NK-92 (cell line): Measurements from ENCODE around the gene MUC12.
"Not testable (repeated sequence)": the region's sequence is repeated elsewhere in the genome, so short reads cannot be mapped to it uniquely, and the experiment has no call there.

Experiments used
- DNase-seq: peaks from one replicate; lab custom pipeline; 2025; ENCODE audit not compliant: unreplicated experiment; lab: John Stamatoyannopoulos, UW

The MUC12 gene

DNA sequence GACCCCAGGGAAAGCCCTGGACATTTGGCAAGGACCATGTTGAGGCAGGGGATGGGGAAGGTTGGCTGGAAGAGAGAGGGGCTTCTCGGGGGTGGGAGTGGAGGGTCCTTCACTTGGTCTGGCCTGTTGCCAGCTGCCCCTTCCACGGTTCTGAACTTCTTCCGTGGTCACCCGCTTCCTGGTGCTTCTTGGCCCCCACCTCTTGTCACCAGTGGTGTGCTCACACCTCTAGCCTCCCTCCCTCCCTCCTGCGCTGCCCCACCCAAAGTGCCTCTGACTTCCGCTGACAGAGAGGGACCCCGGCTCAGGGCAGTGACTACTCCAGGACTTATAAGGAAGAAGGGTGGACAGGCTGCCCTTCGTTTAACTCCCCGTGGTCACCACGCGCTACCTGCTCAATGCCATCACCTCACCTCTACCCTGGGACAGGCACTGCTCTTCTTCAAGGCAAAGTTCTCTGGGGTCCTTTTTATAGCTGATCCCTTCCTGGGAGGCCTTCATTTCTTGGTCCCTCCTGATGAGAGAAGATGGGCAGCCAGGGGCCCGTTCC is at the start of gene MUC12:
TSS of gene MUC12 (plus strand) at position 500 of the 550 bp plus-strand sequence. CDS start 58 bp downstream, outside the sequence.
- DNase-seq = no peak

GRCh38 chr7:100919779-100920437 is 49.5 kb upstream of the MUC12 start:
- not testable (repeated sequence) for DNase-seq

GRCh38 chr7:100921039-100921438 is 48.3 kb upstream of the MUC12 start:
- no peak for DNase-seq

- DNase-seq = not testable (repeated sequence)
These were observed 45.7 kb upstream of the MUC12 start for GRCh38 chr7:100923616-100924015.

DNA sequence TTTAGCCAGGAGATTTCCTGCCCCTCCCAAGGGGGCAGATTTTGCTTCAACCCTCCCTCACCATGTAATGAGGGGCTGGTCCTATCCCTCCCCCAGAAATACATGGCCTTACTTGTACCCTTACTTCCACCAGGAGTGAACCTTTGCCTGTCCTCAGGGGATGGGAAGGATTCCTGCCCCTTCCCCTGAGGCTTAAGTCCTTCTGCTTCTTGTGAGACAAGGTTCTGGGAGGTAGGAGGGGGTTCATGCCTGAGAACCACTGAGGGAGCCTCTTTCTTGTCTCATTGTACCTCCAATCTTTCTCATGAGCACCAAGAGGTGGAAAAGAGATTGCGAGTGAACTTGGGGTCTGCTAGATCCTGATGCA is 39.6 kb upstream of the MUC12 start:
- no peak for DNase-seq

DNA sequence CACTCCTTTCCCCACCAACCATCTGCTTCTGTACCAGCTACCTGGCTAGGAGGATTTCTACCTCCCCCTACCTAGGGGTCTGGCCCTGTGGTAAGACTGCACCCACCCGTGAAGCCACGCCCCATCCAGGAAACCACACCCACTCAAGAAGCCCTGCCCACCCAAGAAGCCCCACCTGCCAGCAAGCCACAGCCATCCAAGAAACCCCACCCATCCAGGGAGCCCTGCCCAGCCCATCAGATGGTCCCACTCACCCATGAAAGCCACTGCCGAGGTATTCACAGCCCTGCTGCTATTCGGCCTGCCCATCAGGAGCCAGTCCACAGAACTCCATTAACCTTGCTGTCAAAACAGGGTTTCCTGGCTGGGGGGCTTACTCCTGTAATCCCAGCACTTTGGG is 35.6 kb upstream of the MUC12 start:
- no peak for DNase-seq

GRCh38 chr7:100935381-100935780 is 34.0 kb upstream of the MUC12 start:
- not testable (repeated sequence) for DNase-seq

DNA sequence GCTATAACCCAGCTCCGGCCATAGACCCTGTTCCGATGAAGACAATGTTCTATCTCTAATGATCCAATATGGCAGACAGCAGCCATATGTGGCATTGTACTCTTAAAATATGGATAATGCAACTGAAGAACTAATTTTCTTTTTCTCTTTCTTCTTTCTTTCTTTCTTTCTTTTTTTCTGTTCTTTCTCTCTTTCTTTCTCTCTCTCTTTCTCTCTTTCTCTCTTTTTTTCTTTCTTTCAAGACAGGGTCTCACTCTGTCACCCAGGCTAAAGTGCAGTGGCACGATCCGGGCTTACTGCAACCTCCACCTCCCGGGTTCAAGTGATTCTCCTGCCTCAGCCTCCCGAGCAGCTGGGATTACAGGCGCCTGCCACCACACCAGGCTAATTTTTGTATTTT is 33.2 kb upstream of the MUC12 start:
- not testable (repeated sequence) for DNase-seq

- no peak for DNase-seq
These were observed 27.2 kb upstream of the MUC12 start for GRCh38 chr7:100942045-100942774.

GRCh38 chr7:100943693-100944092 is 25.7 kb upstream of the MUC12 start:
- no peak for DNase-seq

DNA sequence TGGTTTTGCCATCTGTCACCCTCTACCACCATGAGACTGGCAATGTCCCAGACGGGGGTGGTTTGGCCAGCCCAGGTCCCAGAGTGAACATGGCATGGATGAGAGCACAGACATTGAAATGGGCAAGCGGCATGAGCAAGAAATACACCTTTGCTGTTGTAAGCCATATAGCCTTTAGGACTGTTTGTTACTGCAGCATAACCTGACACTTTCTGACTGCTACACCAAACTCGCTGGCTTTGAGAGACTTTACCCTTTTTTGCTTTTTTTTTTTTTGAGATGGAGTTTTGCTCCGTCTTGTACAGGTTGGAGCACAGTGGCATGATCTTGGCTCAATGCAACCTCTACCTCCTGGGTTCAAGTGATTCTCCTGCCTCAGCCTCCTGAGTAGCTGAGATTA is 25.2 kb upstream of the MUC12 start:
- no peak for DNase-seq

DNA sequence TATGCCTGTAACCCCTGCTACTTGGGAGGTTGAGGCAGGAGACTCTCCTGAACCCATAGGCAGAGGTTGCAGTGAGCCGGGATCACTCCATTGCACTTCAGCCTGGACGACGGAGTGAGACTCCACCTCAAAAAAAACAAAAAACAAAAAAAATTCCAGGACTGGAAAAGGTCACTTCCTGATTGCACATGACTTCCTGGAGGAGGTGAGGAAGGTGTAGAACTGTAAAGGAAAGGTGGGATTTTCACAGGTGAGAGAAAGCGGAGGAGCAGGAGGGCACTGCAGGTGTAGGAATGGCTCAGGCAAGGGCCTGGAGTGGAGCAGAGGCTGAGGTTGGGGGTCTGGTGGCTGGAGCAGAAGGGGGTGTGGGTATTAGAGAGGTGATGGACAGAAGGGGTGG is 23.3 kb upstream of the MUC12 start:
- DNase-seq = no peak

DNA sequence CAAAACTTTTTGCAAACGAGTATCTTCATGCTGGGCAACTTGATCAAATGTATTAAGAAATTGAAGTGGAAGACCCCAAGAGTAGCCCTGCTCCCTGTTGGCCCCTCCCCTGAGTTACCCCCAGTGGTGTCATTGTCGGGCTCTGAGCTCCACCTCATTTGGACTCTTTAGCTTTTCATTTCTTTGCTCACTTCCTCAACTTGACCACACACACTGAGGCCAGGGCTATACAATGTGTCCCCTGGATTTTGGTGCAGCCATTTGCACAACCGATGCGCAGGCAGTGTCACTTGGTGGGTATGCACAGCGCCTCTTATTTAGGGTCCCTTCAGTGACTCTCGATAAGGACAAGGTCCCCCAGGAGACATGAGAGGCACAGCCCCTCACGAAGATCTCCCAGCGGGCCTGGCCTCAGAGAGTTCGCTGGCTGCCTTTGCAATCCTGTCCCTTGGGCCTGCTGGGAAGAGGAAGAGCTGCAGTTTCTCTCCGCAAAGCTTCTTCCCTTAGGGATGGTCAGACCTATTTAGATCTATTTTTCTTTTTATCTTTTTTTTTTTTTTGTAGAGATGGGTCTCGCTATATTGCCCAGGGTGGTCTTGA is 22.5 kb upstream of the MUC12 start:
- DNase-seq = no peak

DNA sequence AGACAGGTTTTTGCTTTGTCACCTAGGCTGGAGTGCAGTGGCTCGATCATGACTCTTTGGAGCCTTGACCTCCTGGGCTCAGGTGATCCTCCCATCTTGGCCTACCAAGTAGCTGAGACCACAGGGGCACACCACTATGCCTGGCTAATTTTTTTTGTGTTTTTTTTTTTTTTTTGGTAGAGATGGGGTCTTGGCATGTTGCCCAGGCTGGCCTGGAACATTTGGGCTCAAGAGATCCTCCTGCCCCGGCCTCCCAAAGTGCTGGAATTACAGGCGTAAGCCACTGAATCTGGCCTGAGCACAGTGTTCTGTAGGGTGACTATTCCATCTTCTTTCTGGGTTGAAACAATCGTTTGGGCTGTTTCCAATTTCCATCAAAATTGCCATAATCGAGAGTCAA is 21.6 kb upstream of the MUC12 start:
- DNase-seq = no peak

- DNase-seq = no peak
These were observed 20.0 kb upstream of the MUC12 start, which contains the start of gene MUC3A for GRCh38 chr7:100949227-100949932. Gene MUC3A (plus strand): TSS chr7:100949534. CDS start chr7:100949625, 91 bp downstream.

DNA sequence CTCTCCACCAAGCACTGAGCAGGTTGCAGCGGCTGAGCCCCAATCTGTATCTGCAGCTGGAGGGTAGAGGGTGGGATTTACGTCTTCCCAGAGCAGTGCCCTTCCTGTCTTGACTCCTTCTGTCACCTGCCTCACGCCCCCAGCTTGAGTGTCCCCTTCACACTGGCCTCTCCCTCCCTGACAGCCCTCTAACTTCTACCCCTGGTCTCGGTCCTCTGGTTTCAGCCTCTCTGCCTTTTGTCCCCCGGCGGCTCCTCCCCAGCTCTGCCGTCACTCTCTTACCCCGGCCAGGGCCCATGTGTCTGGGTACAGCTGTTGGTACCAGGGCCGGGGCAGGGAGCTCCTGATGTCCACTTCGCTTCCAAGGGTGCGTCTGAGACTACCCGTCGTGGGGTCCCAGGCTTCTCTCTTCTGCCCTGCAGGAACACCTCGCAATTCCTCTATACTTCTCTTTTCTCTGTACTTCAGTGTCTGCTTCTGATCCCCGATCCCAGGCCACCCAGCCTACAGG is 19.4 kb upstream of the MUC12 start:
- no peak for DNase-seq

DNA sequence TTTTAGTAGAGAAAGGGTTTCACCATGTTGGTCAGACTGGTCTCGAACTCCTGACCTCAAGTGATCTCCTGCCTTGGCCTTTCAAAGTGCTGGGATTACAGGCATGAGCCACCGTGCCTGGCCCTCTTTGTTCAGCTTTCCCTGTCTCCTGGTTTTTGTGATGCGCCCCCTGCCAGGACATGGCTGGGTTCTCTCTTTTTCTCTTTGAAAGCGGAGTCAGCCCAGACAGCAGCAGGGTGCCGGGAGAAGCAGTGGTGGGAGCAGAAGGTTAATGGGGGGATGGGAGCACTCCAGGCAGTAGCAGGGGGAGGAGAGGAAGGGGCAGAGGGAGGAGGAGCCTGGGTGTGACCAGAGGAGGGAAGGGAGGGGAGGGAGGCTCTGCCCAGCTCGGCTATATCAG is 18.2 kb upstream of the MUC12 start:
- no peak for DNase-seq

- no peak for DNase-seq
These were observed 17.3 kb upstream of the MUC12 start for GRCh38 chr7:100951888-100952560.

DNA sequence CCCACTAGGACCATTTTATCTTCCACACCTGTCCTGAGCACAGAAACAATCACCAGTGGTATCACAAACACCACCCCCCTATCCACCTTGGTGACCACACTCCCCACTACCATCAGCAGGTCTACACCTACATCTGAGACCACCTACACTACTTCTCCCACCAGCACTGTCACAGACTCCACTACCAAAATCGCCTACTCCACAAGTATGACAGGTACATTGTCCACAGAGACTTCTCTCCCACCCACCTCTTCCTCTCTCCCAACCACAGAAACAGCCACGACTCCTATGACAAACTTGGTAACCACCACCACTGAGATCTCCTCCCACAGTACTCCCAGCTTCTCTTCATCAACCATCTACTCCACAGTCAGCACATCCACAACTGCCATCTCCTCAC is 16.7 kb upstream of the MUC12 start:
- no peak for DNase-seq

- DNase-seq = no peak
These were observed 11.4 kb upstream of the MUC12 start for GRCh38 chr7:100957832-100958421.
